H54 (cell line): ENCODE measurements around the gene PAAF1.
"Not testable (repeated sequence)": the region's sequence is repeated elsewhere in the genome, so short reads cannot be mapped to it uniquely, and the experiment has no call there.

Experiments
- DNase-seq: peaks from one replicate; pipeline ENCODE4 v3.0.0; 2011; ENCODE audit warnings: low spot score, mixed read lengths; ENCODE audit not compliant: insufficient read length
- FAIRE-seq: peaks from 3 replicates; lab custom pipeline; 2011; peaks lifted over from hg19 to GRCh38; lab: Jason Lieb, UNC
- POLR2A ChIP-seq: IDR thresholded peaks from 2 replicates; pipeline ENCODE4 v1.6.1; 2011; ENCODE audit warnings: low read depth, mild to moderate bottlenecking, low read length

Gene PAAF1

GRCh38 chr11:73907191-73907590 lies 30.4 kb downstream of the PAAF1 start:
- FAIRE-seq = peak; percentile 93
- peak; percentile 92 for DNase-seq

GRCh38 chr11:73912026-73912425 lies 35.2 kb downstream of the PAAF1 start:
- DNase-seq (no peak), FAIRE-seq (no peak)
- no peak for TF ChIP-seq POLR2A

More at GRCh38 chr11:73907191-73907590, 30.4 kb downstream of the PAAF1 start:
- no peak for TF ChIP-seq POLR2A

DNA sequence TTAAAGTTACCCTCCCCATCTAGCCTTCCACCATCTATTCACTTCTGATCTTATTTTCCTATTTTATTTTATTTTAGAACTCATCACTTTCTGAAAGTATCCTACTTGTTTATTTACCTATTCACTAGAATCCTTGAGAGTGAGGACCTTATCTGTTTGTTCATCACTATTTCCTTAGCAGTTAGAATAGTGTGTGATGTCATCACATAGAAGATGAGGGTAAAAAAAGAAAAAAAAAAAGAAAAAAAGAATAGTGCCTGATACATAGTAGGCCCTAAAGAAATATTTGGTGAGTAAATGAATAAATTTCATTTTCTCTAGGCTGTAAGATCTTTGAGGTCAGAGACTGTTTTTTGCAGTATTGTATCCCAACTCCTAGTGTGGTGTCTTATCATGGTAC lies 36.7 kb downstream of the PAAF1 start:
- DNase-seq = no peak
- TF ChIP-seq POLR2A = no peak
- FAIRE-seq = no peak

DNA sequence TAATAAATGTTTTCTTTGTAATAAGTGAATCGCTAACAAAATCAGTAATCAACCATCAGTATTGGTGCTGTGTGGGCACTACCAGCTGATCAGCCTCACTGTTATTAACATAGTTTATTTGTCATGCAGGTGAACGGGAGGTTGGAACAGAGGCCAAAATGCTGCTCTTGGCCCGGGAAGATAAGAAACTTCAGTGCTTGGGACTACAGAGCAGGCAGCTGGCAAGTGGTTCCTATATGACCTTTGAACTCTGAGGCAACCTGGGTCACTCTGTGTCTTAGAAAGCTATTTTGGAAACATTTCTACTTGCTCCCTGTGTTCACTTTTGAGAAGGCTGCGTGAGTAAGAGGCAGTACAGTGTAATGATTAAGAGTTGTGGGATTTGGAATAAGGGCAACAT lies 37.5 kb downstream of the PAAF1 start:
- DNase-seq = no peak
- no peak for FAIRE-seq
- no peak for TF ChIP-seq POLR2A

DNA sequence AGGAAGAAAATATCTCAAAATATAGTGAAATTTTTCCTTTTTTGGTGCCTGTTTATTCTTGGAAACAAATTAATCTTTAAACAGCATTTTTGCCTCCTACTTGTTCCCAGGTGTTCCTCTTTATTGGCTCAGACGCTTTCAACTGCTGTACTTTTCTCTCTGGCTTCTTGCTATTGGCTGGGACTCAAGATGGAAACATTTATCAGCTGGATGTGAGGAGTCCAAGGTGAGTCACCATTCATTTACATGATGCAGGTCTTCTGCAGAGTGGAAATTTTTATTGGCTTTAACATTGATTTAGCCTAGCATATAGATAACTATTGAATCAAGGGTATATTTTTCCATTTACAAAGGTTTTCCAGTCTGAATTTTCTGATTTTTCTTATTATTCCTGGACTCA lies 39.6 kb downstream of the PAAF1 start:
- no peak for TF ChIP-seq POLR2A
- no peak for FAIRE-seq
- no peak for DNase-seq

DNA sequence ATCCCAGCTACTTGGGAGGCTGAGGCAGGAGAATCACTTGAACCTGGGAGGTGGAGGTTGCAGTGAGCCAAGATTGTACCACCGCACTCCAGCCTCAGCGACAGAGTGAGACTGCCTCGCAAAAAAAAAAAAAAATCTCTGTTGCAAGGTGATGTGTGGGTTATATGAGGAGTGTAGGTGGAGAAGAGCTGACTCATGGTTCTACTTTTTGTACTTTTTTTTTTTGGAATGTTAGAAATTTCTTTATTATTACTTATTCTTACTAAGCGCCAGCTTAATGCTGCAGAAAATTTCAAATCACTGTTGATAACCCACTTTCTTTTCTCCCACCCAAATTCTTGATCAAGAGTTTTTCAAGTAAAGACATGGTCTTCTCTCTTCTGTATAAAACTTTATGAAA lies 44.4 kb downstream of the PAAF1 start:
- TF ChIP-seq POLR2A = no peak
- DNase-seq (no peak), FAIRE-seq (no peak)

- no peak for DNase-seq
- TF ChIP-seq POLR2A = no peak
- no peak for FAIRE-seq
Observed at GRCh38 chr11:73929388-73929787, 52.6 kb downstream of the PAAF1 start.

GRCh38 chr11:73931039-73931645 lies 54.3 kb downstream of the PAAF1 start:
- FAIRE-seq (no peak), DNase-seq (peak; percentile 30)
- no peak for TF ChIP-seq POLR2A

DNA sequence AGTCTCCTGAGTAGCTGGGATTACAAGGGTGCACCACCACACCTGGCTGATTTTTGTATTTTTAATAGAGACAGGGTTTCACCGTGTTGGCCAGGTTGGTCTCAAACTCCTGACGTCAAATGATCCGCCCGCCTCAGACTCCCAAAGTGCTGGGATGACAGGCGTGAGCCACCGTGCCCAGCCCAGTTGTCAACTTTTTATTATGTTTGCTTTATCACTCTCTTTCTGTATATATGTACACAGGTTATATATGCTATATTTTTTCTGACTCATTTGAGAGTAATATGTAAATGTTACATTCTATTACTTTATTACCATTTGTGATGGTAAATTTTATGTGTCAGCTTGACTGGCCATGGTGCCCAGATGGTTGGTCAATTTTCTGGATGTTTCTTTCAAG lies 55.2 kb downstream of the PAAF1 start:
- TF ChIP-seq POLR2A = no peak
- FAIRE-seq (no peak), DNase-seq (no peak)

- DNase-seq = no peak
- FAIRE-seq = no peak
- TF ChIP-seq POLR2A = no peak
Observed at GRCh38 chr11:73932781-73933180, 56.0 kb downstream of the PAAF1 start.

DNA sequence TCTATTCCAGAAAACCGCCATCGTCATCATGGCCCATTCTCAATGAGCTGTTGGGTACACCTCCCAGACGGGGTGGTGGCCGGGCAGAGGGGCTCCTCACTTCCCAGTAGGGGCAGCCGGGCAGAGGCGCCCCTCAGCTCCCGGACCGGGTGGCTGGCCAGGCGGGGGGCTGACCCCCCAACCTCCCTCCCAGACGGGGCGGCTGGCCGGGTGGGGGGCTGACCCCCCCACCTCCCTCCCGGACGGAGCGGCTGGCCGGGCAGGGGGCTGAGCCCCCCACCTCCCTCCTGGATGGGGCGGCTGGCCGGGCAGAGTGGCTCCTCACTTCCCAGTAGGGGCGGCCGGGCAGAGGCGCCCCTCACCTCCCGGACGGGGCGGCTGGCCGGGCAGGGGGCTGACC lies 59.2 kb downstream of the PAAF1 start:
- DNase-seq, FAIRE-seq: not testable (repeated sequence)

DNA sequence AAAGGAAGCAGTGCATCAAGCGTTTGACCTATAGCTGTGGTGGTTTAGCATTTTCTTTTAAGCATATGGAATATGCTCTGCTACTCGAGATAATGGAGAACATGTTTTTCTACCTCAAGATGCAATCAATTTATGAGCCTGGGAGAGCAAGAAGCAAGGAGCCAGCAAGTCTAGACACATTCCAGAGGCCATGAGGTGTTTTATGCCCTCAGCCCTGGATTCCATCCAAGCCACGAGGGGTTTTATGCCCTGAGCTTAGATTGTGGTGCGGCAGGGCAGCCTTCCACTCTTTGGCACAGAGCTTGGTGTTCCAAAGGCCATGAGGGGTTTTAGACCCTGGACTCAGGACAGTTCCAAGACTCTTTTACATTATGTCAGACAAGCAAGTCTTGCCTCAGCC lies 62.3 kb downstream of the PAAF1 start:
- DNase-seq (no peak), FAIRE-seq (no peak)
- no peak for TF ChIP-seq POLR2A

DNA sequence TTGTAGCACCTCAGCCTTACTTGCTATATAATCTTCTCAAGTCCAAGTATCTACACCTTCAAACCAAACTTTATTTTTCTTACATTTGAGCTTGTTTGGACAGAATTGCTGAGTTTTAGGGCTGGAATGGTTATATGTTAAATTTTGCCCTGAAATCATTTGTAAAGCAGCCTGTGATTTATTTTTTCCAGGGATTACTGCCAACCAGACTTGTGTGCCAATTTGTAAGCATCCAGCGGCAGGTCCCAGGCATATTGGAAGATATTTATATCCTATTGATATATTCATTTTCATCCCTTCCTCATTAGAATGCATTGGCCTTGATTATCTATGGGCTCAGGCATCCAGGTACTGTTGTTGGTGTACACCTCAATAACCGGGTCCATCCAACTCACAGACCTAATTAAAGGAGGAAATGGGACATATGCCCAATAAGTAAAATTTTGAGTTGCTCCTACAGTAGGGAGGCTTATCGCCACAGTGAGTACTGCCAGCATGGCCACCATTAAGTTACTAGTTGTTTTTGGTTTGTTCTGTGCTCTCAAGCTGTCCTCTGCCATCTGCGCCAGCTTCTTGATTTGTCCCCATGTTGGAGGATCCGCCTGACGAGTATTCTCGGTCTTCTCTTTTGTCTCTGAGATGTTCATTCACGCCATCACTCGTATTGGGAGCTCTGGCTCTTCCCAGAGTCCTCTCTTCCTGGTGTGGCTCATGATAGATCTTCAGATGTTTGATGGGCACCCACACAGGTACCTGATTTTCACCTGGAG lies 64.2 kb downstream of the PAAF1 start:
- FAIRE-seq (no peak), DNase-seq (no peak)
- no peak for TF ChIP-seq POLR2A

DNA sequence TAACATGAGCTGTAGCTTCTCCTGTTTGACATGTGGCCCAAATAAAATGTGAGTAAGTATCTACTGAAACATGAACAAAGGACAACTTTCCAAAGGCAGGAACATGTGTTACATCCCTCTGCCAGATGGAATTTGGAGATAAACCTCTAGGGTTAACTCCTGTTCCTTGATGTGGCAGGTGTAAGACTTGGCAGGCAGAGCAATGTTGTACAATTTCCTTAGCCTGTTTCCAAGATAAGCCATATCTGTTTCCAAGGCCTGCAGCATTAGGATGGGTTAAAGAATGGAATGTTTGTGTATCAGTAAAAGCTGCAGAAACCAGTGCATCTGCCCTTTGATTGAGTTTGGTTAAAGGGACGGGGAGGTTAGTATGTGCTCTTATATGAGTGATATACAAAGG lies 65.2 kb downstream of the PAAF1 start:
- no peak for DNase-seq
- no peak for FAIRE-seq

DNA sequence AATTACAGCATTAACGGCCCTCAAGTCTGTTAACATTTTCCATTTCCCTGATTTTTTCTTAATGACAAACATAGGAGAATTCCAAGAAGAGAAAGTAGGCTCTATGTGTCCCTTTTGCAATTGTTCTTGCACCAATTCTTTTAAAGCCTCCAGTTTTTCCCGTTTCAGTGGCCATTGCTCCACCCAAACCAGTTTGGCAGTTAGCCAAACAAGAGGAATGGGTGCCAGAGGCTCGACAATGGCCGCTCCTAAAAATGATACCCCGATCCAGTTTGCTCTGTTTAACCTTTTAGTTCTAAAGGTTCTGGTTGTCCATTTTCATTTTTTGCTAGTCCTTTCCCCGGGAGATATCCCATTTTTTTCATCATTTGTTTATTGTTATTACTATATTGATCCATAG lies 67.3 kb downstream of the PAAF1 start:
- no peak for DNase-seq
- no peak for FAIRE-seq
- TF ChIP-seq POLR2A = no peak

More for the DNA sequence above, 65.2 kb downstream of the PAAF1 start:
- TF ChIP-seq POLR2A = no peak
